ENCODE data around the gene LUM.

Gene LUM

GRCh38 chr12:91074154-91074709 lies 37.1 kb downstream of the LUM start:
- no peak for DNase-seq

- no peak for DNase-seq
These were observed 37.9 kb downstream of the LUM start for GRCh38 chr12:91073426-91073825.

GRCh38 chr12:91072931-91073330 lies 38.4 kb downstream of the LUM start:
- DNase-seq: no peak

GRCh38 chr12:91070936-91071335 lies 40.4 kb downstream of the LUM start:
- no peak for DNase-seq

GRCh38 chr12:91065396-91065795 lies 45.9 kb downstream of the LUM start:
- no peak for DNase-seq

GRCh38 chr12:91064640-91065039 lies 46.7 kb downstream of the LUM start:
- DNase-seq: no peak

- DNase-seq: no peak
These were observed 50.2 kb downstream of the LUM start for GRCh38 chr12:91061091-91061490.

- DNase-seq: no peak
These were observed 52.1 kb downstream of the LUM start for GRCh38 chr12:91059211-91059610.

- no peak for DNase-seq
These were observed 52.5 kb downstream of the LUM start for GRCh38 chr12:91058786-91059185.

GRCh38 chr12:91057368-91058165 lies 53.7 kb downstream of the LUM start, which contains the start of gene KERA:
Gene KERA, minus strand, starts transcription at chr12:91058024. Its CDS starts 1,743 bp downstream, at chr12:91056281.
- no peak for DNase-seq

GRCh38 chr12:91056488-91056887 lies 54.8 kb downstream of the LUM start:
- DNase-seq: no peak

- DNase-seq: no peak
These were observed 55.3 kb downstream of the LUM start for GRCh38 chr12:91055976-91056375.

GRCh38 chr12:91053951-91054715 lies 57.2 kb downstream of the LUM start:
- no peak for DNase-seq

All from CD4-positive, alpha-beta T cell treated with Interleukin-1 beta for 1 hour (primary cell).